GM12872 (cell line): ENCODE data around the gene YKT6.

ENCODE experiments used
- CTCF ChIP-seq: IDR thresholded peaks from 3 replicates; pipeline ENCODE4 v1.5.1; 2011; ENCODE audit warnings: low read depth, mild to moderate bottlenecking, low read length, moderate library complexity; ENCODE audit not compliant: insufficient read depth

The YKT6 gene

GRCh38 chr7:44184873-44185446 lies 15.8 kb upstream of the YKT6 start:
- TF ChIP-seq CTCF: no peak

- no peak for TF ChIP-seq CTCF
Observed at GRCh38 chr7:44185729-44186128, 15.0 kb upstream of the YKT6 start.

- TF ChIP-seq CTCF: no peak
Observed at GRCh38 chr7:44186736-44187135, 14.0 kb upstream of the YKT6 start.

GRCh38 chr7:44187636-44188416 lies 13.0 kb upstream of the YKT6 start:
- no peak for TF ChIP-seq CTCF

GRCh38 chr7:44188480-44189225 lies 12.1 kb upstream of the YKT6 start:
- TF ChIP-seq CTCF: no peak

GRCh38 chr7:44189286-44189992 lies 11.3 kb upstream of the YKT6 start, which contains the start of gene GCK:
TSS of gene GCK (minus strand) at chr7:44189439. CDS start at chr7:44188953, 486 bp downstream.
- TF ChIP-seq CTCF: no peak
